IPS DF 6.9 (cell line): ENCODE data around the gene CCNDBP1.

Experiments used
- DNase-seq: peaks from one replicate; pipeline ENCODE4 v3.0.0-alpha.2; 2013; ENCODE audit warnings: low read depth, low spot score
- H3K27ac ChIP-seq: one replicate; pipeline ENCODE4 v1.5.1; 2013; ENCODE audit warnings: low read length, control low read depth
- H3K27me3 ChIP-seq: 2 replicates; pipeline ENCODE4 v1.6.1; 2013; ENCODE audit warnings: mild to moderate bottlenecking, low read length; ENCODE audit not compliant: control insufficient read depth, insufficient read depth
- H3K36me3 ChIP-seq: 2 replicates; pipeline ENCODE4 v1.6.1; 2013; ENCODE audit warnings: low read length; ENCODE audit not compliant: control insufficient read depth, insufficient read depth
- H3K4me1 ChIP-seq: 2 replicates; pipeline ENCODE4 v1.6.1; 2013; ENCODE audit warnings: low read length; ENCODE audit not compliant: control insufficient read depth, insufficient read depth
- H3K4me3 ChIP-seq: 2 replicates; pipeline ENCODE4 v1.5.1; 2013; ENCODE audit warnings: mild to moderate bottlenecking, low read length
- H3K9me3 ChIP-seq: 2 replicates; pipeline ENCODE4 v1.6.1; 2013; ENCODE audit warnings: low read length, inconsistent platforms; ENCODE audit not compliant: control insufficient read depth, insufficient read depth
- WGBS: extraction: QIAGEN DNeasy Blood & Tissue Kit; methylation state at CpG from one replicate; pipeline ENCODE4 v1.1.7; 2013; ENCODE audit warnings: mixed read lengths, missing lambda C conversion rate; ENCODE audit not compliant: insufficient read length, insufficient coverage; 5-methylcytosine and 5-hydroxymethylcytosine counted together

Gene CCNDBP1

DNA sequence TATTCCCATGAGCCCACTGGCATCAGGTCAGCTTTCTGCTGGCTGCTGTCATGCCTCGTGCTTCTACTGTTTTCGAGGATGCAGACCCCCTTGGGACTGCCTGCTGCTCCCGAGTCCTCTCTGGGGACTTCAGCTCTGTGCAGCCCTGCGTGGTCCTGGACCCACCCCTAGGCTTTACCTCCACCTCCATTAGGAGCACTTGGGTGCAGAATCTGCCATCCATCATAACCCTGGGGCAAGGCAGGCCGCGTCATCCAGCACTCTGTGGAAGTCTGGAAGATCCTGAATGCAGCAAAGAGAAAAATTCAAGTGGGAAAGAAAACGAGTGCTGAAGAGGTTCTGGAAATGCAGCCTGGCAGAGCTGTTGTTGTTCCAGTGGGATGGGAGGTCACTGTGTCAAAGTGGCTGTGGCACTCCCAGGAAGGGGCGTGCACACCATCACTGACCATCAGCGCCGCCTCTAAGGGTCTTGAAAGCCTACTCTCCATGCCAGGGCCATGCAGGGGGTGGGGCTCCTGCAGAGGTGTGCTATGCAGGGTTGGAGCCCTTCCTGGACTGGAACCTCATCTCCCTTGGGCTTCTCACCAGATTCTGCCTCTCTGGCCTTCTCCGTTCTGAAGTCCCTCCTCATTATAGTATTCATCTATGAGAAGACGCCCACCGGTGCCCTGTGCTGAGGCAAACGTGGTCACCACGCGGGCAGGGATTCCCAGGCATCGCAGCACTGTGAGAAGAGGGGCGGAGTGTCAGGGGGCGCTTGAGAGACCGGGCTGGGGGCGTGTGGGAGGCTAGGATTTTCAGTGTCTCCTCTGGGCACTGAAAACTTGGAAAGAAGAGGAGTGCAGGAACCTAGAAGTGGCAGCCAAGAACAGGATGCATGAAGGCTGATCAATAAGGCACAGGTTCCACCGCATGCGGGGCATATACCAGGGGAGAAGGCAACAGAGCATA, 23.1 kb downstream of the CCNDBP1 start:
- no peaks in the 10 kb centered on the region for H3K27me3 ChIP-seq
- H3K4me1 ChIP-seq: no peaks in the 10 kb centered on the region; the same call in 1 of the 2 replicates
- H3K9me3 ChIP-seq: no peaks in the 10 kb centered on the region
- WGBS: no CpG with 5 or more reads among the region's 23 CpGs
- no peak overlapping the region for H3K27ac ChIP-seq
- DNase-seq: no peak
- H3K36me3 ChIP-seq: no peaks in the 10 kb centered on the region
- no peak overlapping the region for H3K4me3 ChIP-seq

DNA sequence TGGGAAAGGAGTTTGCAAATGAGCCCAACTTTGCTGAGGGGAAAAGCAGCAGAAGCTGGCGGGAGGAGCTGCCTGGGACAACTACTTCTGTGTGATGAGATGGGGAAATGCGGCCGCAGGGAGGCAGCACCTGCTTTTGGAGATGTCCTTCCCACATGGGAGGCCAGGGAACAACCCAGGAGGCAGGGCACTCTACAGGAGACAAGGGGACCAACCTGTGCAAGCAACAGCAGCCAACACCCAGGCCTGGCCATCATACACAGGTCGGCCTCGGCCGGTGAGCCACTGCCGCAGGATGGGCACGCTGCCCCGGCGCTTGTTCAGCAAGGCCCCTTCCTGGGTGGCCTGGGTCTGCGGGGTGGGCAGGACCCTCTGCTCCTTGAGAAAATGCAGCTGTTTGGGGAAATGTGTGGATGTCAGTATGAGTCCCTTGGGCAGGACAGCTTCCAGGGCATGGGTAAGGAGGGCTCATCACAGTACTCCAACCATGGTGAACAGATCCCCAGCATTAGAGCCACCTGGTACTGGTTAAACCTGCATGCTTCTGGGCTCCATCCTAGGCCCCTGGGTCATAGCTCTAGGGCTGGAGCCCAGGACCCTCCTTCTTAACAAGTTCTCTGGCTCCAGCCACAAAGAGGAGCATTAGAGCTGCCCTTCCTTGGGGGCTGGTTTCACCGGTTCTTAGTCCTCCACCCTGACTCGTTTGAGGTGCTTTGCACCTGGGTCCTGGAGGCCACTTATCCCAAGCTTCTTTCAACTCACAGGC, 24.0 kb downstream of the CCNDBP1 start:
- no peaks in the 10 kb centered on the region for H3K36me3 ChIP-seq
- no peak for DNase-seq
- no peaks in the 10 kb centered on the region for H3K9me3 ChIP-seq
- no CpG with 5 or more reads among the region's 13 CpGs for WGBS
- no peak overlapping the region for H3K4me3 ChIP-seq
- H3K27me3 ChIP-seq: no peaks in the 10 kb centered on the region
- no peak overlapping the region for H3K27ac ChIP-seq
- H3K4me1 ChIP-seq: no peaks in the 10 kb centered on the region; the same call in 1 of the 2 replicates

DNA sequence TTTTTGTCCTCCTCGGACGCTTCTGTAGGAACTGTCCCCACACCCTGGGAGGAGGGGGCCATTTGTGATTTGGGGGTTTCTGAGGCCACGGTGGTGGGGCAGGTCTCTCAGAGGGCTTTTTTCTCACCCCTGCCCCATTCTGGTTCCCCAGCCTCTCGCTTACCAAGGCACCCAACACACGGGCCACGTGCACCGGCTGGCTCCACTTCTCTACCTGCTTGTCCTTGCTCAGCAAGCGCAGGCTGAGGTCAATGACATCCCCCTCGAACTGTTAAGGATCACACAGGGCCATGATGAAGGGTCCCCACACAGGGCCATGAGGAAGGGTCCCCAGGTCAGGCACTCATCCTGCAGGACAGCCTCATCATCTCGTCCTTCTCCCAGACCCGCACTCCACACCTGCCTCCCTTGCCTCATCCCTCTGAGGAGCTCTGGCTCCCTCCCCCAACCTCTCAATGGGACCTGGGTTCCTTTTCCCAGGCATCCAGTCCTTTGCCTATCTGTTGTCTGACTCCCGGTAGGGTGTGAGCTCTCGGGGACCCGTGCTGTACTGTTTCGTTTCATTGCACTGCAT, 25.1 kb downstream of the CCNDBP1 start:
- Histone ChIP-seq H3K4me3 (no peak overlapping the region), H3K4me1 (no peaks in the 10 kb centered on the region; the same call in 1 of the 2 replicates), H3K9me3 (no peaks in the 10 kb centered on the region), H3K36me3 (no peaks in the 10 kb centered on the region), H3K27me3 (no peaks in the 10 kb centered on the region), H3K27ac (no peak overlapping the region)
- DNase-seq: no peak
- no CpG with 5 or more reads among the region's 15 CpGs for WGBS

DNA sequence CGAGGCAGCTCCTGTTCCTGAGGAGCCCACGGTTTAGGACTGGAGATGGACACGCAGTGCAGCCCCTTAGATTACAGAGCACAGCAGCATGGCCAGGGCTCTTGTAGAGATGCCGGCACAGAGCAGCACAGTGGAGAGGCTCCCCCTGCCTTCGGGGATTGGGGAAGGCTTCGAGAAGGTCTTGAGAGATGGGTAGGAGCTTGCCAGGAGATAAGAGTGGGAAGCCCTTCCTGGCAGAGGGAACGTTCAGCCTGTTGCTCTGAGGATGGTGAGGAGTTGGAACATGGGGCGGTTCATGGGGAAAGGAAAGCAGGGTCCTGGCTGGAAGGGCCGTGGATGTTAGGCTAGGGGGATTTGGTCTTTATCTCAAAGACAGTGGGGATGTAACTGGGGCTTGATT, 25.6 kb downstream of the CCNDBP1 start:
- WGBS: no CpG with 5 or more reads among the region's 9 CpGs
- H3K4me3 ChIP-seq: no peak overlapping the region
- no peaks in the 10 kb centered on the region; the same call in 1 of the 2 replicates for H3K4me1 ChIP-seq
- H3K27me3 ChIP-seq: no peaks in the 10 kb centered on the region
- no peaks in the 10 kb centered on the region for H3K9me3 ChIP-seq
- no peaks in the 10 kb centered on the region for H3K36me3 ChIP-seq
- DNase-seq: no peak
- no peak overlapping the region for H3K27ac ChIP-seq

DNA sequence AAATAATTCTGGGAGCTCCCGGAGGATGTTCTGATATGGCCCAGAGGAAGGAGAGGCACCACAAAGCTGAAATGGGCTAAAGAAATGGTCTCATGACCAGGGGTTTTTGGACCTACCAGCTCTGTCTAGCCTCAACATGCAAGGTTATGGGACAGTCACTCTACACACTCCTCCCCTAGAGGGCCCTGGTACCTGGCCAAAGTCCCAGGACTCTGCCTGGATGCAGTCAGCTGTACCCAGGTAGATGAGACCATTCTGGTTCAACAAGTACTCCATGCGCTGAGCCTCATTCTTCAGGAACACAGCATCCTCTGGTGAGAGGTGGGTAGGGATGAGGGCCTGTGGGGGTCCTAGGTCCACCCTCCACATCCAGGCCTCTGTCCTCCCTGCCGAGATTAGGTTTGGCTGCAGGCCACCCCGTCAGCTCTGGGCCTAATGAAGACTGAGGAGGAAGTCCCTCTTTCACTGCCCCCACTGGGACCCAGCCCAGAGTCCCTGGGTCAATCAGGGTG, 26.1 kb downstream of the CCNDBP1 start:
- H3K27ac ChIP-seq: no peak overlapping the region
- H3K27me3 ChIP-seq: no peaks in the 10 kb centered on the region
- DNase-seq: no peak
- H3K4me3 ChIP-seq: no peak overlapping the region
- no peaks in the 10 kb centered on the region; the same call in 1 of the 2 replicates for H3K4me1 ChIP-seq
- H3K9me3 ChIP-seq: no peaks in the 10 kb centered on the region
- H3K36me3 ChIP-seq: no peaks in the 10 kb centered on the region
- WGBS: no CpG with 5 or more reads among the region's 4 CpGs

DNA sequence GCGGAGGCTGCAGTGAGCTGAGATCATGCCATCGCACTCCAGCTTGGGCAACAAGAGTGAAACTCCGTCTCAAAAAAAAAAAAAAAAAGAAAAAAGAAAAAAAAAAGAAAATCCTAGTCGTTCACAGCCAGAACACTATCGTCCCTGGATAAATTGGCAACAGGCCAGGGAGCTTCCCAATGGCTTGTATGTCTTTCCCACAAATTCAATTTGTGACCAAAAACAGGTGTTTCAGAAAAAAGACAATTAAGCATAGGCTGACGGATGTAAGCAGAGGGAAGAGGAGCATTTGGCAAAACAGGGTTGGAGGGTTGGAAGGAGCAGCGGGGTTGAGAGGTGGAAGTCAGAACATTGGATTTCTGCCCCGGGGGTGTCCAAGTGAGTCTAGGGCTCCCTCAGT, 27.1 kb downstream of the CCNDBP1 start:
- Histone ChIP-seq H3K4me1 (no peaks in the 10 kb centered on the region; the same call in 1 of the 2 replicates), H3K36me3 (no peaks in the 10 kb centered on the region), H3K27me3 (no peaks in the 10 kb centered on the region), H3K4me3 (no peak overlapping the region), H3K27ac (no peak overlapping the region), H3K9me3 (no peaks in the 10 kb centered on the region)
- DNase-seq: no peak
- whole genome bisulfite sequencing: no CpG with 5 or more reads among the region's 8 CpGs

DNA sequence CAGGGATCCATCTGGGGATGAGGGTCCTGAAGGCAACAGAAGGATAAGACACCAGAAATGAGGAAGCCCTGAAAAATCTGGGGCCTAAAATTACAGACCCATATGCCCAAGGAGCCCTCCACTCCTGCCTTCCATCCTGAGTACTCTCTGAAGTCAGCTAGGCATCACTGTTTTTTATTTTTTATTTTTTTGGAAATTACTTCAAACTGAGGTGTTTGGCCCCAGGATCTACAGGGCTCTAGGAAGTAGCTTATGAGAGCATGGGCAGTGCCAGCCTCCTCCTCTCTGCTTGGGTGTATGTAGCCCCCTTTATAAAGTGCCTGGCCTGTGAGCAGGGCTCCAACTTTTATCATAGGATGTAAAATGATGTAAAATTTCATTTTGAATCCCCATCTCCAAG, 27.7 kb downstream of the CCNDBP1 start:
- H3K4me1 ChIP-seq: no peaks in the 10 kb centered on the region; the same call in 1 of the 2 replicates
- DNase-seq: no peak
- no peak overlapping the region for H3K27ac ChIP-seq
- H3K9me3 ChIP-seq: no peaks in the 10 kb centered on the region
- no peaks in the 10 kb centered on the region for H3K36me3 ChIP-seq
- no peak overlapping the region for H3K4me3 ChIP-seq
- H3K27me3 ChIP-seq: no peaks in the 10 kb centered on the region

DNA sequence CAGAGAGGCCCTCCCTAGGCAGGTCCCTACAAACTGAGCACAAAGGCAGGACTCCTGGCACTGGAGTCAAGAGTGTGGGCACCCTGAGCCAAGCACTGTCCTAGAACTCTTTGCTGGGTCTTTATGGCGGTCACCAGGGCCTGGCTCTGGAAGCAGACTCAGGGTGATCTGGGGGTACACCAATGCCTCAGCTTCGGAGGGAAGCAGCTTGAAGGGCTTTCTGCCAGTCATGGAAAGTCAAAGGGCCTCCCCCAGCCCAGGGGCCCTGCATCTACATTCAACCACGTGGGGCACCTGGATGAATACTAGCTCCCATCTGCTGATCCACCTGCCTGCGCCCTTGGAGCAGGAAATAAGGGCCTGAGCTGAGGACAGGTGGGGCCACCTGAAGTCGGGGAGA, 28.3 kb downstream of the CCNDBP1 start:
- WGBS: no CpG with 5 or more reads among the region's 5 CpGs
- Histone ChIP-seq H3K4me1 (no peaks in the 10 kb centered on the region; the same call in 1 of the 2 replicates), H3K9me3 (no peaks in the 10 kb centered on the region), H3K4me3 (no peak overlapping the region), H3K27me3 (no peaks in the 10 kb centered on the region), H3K36me3 (no peaks in the 10 kb centered on the region), H3K27ac (no peak overlapping the region)
- no peak for DNase-seq

DNA sequence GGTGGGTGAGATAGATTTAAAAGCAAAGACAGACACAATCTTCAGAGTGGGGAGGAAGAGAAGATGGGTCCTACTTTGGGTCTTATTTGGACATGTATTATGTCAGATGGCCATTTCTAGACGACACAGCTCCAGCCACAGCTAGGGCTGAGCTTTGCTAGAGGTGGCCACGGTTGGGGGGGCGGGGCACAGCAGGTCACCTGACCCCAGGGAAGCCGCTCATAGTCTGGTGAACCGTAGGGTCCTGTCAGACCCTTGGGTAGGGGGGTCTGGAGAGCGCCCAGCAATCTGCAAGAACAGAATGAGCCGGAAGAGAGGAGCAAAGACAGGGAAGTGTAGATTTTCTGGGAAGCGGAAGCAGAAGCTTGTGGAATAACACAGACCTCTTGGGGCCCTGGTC, 29.0 kb downstream of the CCNDBP1 start:
- H3K4me3 ChIP-seq: no peak overlapping the region
- no peaks in the 10 kb centered on the region for H3K36me3 ChIP-seq
- no peaks in the 10 kb centered on the region for H3K9me3 ChIP-seq
- DNase-seq: no peak
- no peaks in the 10 kb centered on the region for H3K27me3 ChIP-seq
- H3K27ac ChIP-seq: no peak overlapping the region
- H3K4me1 ChIP-seq: no peaks in the 10 kb centered on the region; the same call in none of the 2 replicates
- no CpG with 5 or more reads among the region's 8 CpGs for WGBS

DNA sequence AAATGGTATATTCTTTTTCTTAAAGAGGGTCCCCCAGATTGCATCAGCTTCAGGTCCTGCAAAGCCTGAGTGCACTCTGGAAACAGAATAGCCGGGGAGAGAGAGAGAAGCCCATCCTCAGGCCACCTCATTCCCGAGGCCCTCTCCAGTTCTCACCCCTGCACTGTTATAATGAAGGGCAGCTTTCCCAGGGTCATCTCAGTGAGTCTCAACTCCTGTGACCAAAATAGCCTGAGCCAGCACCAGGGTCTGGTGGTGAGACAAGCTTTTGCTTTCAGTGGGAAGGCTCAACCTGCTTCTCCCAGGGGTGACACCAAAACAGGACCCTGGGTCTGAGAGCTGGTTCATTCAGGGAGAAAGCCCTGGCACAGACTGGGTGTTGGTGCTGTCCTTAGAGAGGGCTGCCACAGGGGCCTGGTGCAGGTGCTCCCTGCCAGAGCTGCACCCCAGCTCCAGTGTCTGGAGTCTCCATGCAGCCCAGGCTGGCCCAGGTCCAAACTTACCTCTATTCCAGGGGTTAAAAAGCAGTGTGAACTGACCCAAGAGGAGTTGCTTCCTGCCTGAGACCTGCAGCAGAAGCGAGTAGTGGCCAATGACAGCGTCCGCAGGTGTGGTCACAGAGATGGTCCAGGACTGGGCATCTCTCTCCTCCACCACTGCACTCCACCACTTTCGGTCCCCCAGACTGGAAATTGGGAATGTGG, 29.5 kb downstream of the CCNDBP1 start:
- H3K4me3 ChIP-seq: no peak overlapping the region
- H3K36me3 ChIP-seq: no peaks in the 10 kb centered on the region
- no peaks in the 10 kb centered on the region for H3K9me3 ChIP-seq
- DNase-seq: no peak
- no peaks in the 10 kb centered on the region; the same call in none of the 2 replicates for H3K4me1 ChIP-seq
- no CpG with 5 or more reads among the region's 6 CpGs for WGBS
- no peaks in the 10 kb centered on the region for H3K27me3 ChIP-seq
- no peak overlapping the region for H3K27ac ChIP-seq
